AG09319 (cell line): Measurements from ENCODE around the gene PCP4L1.
"Not testable (repeated sequence)": the region's sequence is repeated elsewhere in the genome, so short reads cannot be mapped to it uniquely, and the experiment has no call there.

Source experiments
- DNase-seq: peaks from one replicate; pipeline ENCODE4 v3.0.0-alpha.2; 2010; ENCODE audit warnings: low read depth; ENCODE audit errors: extremely low read depth
- TF ChIP-seq, protein P1 (sequence below): IDR thresholded peaks from 2 replicates; pipeline ENCODE4 v1.5.1; 2011; ENCODE audit warnings: low read depth, mild to moderate bottlenecking, inconsistent platforms, low read length, moderate library complexity

Gene PCP4L1

DNA sequence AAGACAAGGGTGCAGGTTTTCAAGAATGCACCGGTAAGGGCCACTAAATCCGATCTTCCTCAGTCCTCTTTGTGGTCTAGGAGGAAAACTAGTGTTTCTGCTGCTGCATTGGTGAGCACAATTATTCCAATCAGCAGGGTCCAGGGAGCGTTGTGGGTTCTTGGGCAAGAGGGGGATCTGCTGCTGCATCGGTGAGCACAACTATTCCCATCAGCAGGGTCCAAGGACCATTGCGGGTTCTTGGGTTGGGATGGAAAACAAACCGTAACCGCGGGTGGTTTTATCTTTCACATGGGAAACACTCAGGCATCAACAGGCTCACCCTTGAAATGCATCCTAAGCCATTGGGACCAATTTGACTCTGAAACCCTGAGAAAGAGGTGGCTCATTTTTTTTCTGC, 7.0 kb upstream of the PCP4L1 start:
- DNase-seq = no peak
- TF ChIP-seq, protein P1, sequence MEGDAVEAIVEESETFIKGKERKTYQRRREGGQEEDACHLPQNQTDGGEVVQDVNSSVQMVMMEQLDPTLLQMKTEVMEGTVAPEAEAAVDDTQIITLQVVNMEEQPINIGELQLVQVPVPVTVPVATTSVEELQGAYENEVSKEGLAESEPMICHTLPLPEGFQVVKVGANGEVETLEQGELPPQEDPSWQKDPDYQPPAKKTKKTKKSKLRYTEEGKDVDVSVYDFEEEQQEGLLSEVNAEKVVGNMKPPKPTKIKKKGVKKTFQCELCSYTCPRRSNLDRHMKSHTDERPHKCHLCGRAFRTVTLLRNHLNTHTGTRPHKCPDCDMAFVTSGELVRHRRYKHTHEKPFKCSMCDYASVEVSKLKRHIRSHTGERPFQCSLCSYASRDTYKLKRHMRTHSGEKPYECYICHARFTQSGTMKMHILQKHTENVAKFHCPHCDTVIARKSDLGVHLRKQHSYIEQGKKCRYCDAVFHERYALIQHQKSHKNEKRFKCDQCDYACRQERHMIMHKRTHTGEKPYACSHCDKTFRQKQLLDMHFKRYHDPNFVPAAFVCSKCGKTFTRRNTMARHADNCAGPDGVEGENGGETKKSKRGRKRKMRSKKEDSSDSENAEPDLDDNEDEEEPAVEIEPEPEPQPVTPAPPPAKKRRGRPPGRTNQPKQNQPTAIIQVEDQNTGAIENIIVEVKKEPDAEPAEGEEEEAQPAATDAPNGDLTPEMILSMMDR = no peak

DNA sequence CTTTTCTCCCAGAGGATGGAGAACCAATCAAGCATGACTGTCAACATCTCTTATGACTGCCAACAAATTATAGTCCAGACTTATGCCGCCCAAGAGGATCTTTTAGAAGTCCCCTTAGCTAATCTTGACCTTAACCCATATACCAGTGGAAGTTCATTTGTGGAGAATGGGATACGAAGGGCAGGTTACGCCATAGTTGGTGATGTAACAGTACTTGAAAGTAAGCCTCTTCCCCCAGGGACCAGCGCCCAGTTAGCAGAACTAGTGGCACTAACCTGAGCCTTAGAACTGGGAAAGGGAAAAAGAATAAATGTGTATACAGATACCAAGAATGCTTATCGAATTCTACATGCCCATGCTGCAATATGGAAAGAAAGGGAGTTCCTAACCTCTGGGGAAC, 3.2 kb upstream of the PCP4L1 start:
- DNase-seq = not testable (repeated sequence)

DNA sequence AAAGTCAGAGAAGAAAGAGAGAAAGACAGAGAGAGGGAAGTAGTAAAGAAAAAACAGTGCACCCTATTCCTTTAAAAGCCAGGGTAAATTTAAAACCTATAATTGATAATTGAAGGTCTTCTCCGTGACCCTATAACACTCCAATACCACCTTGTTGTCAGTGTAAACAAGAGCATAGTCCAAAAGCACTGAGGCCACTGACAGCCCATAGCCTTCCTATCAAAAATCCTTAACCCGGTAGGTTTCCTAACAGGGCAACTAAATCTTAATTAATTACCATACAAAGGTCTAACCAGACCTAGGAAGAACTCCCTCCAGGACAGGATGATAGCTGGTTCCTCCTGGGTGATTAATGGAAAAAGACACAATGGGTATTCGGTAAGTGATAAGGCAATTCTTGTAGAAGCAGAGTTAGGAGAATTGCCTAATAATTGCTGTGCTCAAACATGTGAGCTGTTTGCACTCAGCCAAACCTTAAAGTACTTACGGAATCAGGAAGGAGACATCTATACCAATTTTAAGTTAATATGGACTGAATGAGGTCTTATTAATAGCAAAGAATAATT, 2.5 kb upstream of the PCP4L1 start:
- not testable (repeated sequence) for DNase-seq

DNA sequence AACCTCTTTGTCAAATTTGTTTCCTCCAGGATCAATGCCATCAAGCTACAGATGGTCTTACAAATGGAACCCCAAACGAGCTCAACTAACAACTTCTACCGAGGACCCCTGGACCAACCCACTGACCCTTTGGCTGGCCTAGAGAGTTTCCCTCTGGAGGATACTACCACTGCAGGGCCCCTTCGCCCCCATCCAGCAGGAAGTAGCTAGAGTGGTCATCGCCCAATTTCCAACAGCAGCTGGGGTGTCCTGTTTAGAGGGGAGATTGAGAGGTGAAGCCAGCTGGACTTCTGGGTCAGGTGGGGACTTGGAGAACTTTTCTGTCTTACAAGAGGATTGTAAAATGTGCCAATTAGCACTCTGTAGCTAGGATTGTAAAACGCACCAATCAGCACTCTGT, 1.4 kb upstream of the PCP4L1 start:
- not testable (repeated sequence) for DNase-seq

DNA sequence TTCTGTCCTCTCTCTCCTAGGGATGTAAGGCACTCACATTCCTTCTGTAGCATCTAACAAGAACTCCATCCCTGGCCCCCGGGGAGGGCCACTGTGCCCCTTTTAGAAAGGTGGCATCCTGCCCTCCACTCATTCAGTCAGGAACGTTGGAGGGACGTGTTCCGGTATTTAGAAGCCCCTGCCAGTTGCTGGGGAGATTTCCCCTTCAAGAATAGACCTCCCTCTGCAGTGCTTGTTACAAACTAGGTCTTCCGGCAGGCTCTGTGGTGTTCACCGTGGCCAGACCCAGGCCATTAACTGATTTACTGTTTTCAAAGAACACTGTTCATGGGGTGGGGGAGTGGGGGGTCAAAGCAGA, 779 bp downstream of the PCP4L1 start:
- no peak for DNase-seq
- TF ChIP-seq, protein P1 = no peak

DNA sequence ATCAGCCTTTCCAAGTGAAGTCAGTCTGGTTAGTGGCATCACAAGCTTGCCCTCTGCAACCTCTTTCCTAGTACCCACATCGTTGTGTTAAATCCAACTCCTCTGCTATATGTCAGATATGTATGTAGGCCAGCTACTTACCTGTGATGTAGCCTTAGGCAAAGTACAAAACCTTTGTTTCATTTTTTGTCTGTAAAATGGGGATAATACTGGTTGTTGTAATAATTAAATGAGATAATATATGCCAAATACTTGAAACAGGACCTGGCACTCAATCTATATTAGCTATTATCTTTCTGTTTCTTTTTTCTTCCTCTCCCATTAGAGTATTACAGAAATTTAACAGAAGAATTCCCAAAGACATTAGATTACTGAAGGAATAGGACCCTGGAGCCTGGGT, 1.2 kb downstream of the PCP4L1 start:
- TF ChIP-seq, protein P1 = no peak
- no peak for DNase-seq

DNA sequence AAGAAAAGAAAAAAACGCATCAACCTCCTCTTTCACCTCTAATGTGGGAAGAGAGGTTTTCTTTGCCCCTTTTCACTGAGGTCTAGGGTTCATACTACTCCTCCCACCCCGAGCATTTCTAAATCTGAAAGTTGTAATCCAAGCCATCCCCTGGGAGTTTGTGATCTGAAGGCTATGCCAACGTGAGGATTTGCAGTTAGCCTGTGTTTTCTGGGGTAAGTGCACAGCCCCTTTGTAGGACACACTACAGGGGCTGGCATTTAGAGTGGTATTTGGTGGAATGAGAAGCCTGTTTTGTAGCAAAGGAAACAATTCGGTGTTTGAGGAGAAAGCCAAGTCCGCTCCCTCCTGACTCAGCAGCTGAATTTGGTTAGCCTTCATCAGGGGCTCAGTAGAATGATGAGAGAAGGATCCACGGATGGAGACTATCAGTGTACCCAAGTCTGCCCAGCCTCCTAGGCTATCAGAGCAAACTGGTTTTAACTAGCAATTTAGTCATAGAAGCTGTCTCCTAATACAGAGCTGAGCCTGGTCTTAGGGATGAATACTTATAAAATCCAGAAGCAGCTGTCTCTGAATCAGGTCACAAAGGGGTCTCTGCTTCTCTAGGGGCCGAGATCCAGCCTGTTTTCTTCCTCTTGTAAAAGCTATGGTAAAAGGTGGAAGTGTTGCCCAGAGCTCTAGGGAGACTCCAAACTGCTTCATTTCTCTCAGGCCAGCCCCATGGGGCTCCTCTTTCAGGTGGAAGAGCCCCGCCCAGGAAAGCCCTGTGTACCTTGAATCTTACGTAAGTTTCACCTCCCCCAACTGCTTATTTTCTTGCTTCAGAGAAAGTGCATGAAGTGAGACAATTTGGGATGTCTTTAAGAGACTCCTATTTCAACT, 2.1 kb downstream of the PCP4L1 start:
- DNase-seq = no peak
- TF ChIP-seq, protein P1 = no peak

DNA sequence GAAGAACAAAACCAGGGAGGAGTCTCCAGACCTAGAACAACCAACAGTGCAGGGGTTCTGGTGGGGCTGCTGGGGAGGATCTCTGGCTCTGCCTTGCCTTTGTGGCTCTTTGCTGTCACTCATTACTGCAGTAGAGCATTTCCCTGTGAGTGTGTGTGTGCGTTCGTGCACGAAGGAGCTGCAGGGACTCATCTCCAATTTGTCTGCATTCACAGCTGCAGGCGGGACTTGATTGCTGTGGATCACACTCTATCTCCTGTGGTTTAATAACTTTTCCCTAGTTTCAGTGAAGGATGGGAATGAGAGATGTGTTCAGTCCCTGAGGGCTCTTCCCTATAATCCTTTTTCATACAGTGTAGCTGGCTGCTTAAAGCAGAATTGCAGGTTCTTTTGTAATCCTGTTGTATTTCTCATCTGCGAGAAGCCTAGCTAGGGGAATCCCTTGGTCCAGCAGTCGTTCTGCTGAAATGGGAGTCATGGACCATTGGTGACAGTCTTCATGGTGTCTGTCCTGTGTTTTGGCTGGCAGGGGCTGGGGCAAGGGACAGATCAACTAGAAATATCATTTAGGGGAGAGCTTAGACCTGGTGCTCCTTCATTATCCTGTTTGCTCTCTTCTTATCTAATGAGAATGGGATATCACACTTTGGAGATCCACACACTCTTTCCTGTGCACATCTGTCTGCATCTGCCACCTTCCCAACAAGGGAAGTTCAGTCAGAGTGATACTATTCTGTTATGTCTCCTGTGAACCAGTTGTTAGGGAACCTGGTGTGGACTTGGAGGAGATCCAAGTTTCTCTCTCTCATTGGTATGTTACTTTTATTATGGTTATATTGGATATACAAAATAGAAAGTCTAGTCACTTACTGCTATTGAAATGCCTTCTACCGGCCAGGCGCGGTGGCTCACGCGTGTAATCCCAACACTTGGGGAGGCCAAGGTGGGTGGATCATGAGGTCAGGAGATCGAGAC, 3.0 kb downstream of the PCP4L1 start:
- DNase-seq = no peak
- TF ChIP-seq, protein P1 = no peak
